DMS53 treated with DMSO at 0.1 percent for 48 hours (cell line): ENCODE measurements around the gene NT5E.
A peak's percentile ranks its signal among the peaks of the same experiment; 100 is the strongest.
"Not testable (repeated sequence)": the region's sequence is repeated elsewhere in the genome, so short reads cannot be mapped to it uniquely, and the experiment has no call there.

Experiments used
- DNase-seq: peaks from one replicate; lab custom pipeline; 2025; ENCODE audit not compliant: unreplicated experiment; lab: John Stamatoyannopoulos, UW

Gene NT5E

DNA sequence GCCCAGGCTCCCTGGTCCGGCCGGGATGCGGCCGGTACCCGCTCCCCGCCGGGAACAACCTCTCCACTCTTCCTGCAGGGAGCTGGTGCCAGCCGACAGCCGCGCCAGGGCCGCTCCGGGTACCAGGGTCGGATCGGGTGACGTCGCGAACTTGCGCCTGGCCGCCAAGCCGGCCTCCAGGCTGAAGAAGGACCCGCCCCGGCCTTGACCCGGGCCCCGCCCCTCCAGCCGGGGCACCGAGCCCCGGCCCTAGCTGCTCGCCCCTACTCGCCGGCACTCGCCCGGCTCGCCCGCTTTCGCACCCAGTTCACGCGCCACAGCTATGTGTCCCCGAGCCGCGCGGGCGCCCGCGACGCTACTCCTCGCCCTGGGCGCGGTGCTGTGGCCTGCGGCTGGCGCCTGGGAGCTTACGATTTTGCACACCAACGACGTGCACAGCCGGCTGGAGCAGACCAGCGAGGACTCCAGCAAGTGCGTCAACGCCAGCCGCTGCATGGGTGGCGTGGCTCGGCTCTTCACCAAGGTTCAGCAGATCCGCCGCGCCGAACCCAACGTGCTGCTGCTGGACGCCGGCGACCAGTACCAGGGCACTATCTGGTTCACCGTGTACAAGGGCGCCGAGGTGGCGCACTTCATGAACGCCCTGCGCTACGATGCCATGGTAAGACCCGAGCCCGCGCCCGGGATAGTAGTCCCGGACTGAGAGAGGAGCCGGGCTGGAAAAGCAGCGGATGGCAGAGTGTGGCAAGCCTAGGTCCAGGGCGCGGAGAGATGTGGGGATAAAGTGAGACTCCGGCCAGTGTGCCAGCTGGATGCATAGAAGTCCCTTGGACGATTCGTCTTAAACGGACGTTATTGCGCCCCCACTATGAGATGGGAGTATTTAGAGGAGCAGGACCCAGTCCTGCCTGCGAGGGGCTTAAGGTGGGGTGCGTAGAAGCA lies at the start of gene NT5E:
Gene NT5E, plus strand, starts transcription at position 266 of the 942 bp plus-strand sequence. Its CDS starts 57 bp downstream, at position 323.
- peak; percentile 64 for DNase-seq

DNA sequence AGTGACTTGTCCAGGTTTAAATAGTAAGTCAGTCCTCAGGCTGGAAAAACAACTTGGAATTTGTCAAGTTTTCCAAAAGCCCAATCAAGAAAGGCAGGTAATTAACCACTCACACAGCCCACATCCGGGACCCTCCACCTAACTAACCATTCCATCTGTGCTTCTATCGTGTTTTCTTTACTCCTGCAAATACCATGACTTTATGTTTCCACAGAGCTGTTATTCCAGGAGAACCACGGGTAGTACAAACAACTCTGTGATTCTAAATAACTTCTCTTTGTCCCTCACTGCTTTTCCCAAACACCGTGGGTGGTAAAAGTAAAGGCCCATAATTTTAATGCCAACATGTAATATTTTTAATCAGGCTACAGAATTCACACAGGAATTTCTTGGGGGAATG lies 49.6 kb upstream of the NT5E start:
- DNase-seq = no peak

DNA sequence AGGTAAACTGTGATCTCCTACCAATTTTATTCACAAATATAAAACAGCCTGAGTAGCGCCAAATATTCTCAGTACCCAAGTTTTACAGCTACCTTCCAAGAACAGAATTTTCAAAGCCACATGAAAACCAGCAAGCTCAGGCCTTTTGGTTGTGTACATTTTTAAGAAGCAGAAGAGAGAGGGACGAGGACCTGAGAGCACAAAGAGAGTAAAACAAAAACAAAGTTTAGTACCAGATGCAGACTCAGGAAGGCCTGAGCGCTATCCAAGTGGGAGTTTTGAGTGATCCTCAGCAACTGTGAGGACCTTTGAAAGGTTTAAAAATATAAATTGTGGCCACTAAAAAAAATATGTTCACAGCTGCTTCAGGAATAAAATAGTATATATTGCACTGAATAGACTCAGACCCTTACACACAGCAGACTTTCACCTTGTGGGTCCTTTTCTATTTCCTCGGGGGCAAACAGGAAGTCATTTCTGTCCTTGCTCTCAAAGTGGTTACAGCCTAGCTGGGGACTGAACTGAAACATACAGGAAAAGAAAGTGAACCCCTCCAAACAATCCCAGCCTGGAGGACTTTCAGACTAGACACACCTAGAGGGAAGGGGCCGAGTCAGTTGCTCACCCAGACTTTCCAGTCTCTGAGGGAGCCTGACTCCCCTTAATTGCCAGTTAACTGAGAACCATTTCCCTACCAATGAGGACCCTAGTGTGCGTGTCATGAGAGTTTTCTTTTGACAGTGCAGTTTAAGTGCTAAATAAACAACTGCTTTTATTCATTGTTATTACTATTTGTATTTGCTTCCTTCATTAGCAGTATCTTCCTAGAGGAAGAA lies 48.5 kb upstream of the NT5E start:
- no peak for DNase-seq

DNA sequence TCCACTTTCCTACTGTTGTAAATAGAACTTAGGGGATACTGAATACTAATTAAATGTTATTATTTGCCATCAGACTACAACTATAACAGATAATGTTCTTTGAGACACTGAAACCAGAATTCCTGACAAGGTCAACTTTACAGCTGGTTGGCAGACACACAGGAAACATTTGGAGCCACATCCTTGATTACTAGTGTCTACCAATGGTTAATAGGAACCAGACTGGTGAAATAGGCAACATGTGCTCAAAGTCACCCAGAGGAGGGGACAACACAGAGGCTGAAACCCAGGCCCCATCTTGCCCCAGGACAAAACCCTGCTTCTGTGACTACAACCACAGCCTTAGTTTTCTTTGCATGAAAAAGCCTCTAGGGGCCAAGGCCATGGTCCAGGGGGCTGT lies 47.8 kb upstream of the NT5E start:
- DNase-seq = no peak

DNA sequence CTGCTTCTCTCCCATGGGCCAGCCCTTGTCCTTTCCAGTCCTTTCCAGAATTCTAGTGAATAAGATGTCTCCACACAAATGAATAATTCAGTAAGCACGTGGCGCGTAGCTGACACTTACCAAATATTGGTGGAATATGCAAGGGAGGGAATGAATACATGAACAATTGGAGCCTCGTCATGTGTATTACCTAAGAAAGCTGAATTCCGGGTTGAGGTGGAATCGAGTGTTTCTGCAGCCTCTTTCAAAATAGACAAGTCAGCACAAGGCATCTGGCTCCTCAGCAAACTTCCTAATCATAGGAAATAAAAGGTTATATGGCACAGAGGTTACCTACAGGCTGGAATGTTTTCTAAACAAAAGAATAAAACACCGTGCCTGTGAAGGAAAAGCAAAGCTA lies 47.0 kb upstream of the NT5E start:
- DNase-seq = no peak

DNA sequence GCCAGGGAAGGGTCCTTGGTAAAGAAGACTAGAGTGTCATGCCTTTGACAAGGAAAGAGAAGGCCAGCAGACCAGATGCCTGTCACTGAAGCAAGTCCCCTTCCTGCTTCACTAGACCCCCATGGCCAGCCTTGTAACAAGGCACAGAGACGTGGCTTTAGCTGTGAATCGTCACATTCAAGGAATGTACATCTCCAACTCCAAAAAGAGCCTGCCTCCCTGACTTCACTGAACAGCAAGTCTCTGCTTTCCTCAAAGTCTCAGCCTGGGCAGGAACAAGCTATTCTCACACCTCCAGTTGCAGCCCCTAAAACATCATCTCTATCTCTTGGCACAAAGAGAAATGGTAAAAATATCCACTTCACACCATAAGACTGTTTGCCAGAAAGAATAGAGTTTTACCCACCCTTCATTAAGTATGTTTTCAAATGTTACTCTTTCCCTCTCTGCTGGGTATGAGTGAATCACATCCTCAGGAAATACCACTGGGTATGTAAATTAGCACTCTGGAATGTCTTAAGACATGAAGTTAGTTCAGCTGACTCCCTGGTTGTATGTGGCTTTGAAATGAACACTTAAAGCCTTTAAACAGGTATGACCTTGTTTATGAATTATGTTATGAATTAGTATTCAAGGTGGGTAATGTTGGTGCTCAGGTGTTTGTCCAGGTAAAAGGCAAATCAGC lies 46.4 kb upstream of the NT5E start:
- DNase-seq = no peak

DNA sequence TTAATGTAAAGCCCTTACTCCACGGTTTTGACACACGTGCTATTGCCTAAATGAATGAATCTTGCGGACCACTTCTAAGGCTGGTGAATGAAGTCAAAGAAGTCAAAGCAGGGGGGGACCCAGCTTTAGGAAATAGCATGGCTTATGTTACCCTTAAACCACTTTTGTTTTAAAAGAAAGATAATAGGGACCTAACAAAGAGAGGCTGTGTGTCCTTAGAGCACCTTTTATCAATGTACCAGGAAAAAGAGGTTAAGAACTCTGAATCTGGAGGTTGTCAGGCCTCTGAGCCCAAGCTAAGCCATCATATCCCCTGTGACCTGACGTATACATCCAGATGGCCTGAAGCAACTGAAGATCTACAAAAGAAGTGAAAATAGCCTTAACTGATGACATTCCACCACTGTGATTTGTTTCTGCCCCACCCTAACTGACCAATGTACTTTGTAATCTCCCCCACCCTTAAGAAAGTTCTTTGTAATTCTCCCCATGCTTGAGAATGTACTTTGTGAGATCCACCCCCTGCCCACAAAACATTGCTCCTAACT lies 45.8 kb upstream of the NT5E start:
- not testable (repeated sequence) for DNase-seq

DNA sequence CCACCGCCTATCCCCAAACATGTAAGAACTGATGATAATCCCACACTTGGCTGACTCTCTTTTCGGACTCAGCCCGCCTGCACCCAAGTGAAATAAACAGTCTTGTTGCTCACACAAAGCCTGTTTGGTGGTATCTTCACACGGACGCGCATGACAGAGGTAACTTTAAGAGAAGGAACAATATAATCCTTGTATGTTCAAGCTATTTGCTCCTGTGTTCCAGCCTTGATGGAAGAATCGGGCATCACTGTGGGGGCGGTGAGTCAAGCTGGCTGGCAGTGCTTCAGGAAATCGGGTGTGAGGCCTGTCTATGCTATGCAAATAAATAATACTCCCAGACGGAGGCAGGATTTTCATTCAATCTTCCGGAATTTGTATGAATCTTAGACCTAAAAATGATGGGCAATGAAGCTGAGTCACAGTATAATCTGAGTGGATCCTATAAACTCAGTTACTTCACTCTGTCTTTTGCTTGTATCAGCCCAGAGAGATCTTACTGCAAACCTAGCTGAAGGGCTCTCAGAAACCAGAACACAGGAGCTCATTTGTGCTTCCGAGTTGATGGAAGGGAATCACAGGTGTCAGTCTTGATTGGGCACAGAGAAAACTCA lies 45.2 kb upstream of the NT5E start:
- peak; percentile 53 for DNase-seq

DNA sequence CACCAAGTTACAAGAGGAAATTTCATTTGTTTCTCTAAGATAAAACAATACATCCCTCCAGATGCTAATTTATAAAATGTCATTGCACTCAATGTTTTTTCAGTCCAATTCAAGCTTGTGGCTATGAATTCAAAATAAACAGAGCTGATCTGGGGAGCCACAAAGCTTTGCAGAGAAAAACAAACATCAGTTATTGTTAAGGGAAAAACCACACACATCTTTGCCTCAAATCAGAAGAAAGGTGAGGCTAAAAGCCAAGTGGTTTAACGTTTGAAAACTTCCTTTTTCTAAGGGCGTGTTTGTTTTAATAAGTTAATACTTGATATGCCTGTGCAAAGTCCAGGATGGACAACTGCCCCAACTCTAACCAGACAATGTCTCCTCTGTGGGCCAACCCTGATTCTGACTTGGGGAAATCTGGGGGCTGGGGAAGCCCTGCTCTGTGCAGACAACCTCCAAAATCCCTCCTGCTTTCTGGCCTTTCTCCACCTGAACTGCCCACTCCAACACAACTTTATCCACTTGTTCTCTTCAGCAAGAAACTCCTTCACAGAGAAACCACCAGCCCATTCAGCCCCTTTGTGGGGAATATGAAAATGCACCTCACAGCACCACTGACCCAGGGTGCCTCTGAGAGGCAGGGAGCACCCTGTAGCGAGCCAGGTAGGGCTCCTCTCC lies 44.6 kb upstream of the NT5E start:
- DNase-seq = peak; percentile 63

DNA sequence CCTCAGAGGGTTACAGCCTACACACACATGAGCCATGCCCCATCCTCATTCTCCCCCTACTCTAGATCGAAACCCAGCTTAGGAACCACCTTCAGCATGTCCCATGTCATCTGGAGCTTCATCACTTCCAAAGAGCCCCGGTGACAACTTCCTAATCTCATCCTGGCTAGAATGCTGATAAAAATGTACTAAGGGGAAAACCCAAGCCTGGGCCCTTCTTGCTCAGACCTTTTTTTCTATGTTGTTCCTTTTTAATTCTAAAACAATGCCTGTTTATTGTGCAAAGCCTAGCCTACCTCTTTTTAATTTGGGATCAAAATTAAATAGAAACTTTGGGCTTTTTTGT lies 44.1 kb upstream of the NT5E start:
- no peak for DNase-seq

DNA sequence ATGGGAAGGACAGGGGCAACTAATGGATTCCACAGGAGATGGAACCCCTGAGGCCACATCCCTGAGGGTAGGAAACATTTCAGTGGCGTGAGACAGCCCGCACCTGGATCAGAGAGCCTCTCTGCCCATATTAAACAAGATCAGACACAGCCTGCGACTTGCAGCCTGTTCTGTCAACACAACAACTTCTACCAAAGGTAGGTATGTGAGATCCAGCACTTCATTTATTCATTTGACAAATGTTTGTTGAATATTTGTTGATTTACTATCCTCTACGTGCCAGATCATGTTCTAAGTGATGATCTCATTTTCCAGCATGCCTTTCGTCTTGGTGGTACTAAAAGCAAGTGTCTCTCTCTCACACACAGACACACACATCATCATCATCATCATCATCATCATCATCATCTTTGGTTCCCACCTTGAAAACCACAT lies 43.2 kb upstream of the NT5E start:
- DNase-seq = no peak

DNA sequence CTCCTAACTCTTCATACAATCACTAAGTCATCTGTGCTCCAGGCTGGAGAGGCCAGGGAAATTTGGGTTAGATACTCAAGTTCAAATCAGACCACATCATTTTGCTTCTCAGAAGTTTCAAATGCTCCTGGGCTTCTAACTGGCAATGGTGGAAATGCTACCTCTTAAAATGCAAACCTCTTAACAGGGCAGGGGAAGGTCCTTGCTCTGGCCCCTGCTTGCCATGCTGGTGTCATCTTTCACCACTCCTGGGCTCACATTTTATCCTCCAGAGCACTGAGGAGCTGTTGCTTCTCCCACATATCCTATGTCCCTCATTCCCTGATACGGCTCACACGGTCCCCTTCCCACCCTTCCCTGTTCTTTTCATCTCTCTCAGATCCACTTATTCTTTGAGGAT lies 41.8 kb upstream of the NT5E start:
- DNase-seq = no peak

DNA sequence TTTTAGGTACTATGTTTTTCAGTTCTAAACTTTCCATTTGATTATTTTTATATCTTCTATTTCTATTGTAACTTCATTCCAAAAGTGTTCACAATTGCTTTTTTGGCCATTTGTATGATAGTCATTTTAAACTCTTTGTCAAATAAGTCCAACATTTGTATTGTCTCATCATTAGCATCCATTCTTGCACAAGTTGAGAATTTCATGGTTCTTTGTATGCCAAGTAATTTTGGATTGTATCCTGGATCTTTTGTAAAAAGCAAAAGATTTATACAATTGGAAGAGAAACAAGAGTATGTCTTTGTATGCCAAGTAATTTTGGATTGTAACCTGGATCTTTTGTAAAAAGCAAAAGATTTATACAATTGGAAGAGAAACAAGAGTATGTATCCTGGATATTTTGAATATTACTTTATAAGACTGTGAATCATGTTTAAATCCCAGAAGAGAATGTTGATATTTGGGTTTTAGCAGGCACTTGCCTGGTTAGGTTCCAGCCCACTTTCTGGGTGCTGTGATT lies 36.9 kb upstream of the NT5E start:
- DNase-seq = no peak

DNA sequence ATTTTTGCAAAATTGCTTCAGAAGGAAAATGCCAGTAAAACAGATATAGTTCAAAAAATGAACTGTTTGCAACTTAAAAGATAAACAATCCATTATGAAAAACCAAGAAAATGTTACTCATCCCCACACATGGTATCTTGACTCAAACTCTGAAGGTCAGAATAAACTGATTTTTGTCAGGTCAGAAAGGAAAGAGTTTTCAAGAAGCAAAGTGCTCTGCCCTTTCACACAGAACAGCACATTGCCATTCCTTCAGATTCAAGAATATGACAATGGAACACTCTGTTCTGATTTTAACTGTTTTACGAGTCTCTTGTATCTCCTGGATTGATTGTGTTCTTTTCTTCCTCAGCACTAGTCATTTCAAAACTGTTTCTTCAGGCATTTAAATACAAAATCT lies 33.8 kb upstream of the NT5E start:
- no peak for DNase-seq

DNA sequence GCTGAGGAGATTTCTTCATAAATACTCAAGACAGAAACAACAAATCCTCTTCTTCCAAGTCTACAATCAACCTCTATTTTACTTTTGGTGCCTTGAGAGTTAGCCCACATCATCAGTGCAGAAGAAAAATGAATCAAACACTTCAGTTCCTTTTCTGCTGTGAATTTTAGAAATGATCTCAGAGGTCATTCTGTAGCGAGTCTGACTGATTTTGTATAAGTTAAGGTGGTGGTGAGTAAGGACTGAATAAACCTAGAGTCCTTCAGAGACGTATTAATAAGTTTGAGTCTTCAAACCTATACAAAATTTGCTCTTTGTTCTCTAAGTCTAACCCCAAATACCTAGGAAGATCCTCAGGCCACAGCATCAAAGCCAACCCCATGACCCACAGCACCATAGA lies 33.1 kb upstream of the NT5E start:
- DNase-seq = no peak

DNA sequence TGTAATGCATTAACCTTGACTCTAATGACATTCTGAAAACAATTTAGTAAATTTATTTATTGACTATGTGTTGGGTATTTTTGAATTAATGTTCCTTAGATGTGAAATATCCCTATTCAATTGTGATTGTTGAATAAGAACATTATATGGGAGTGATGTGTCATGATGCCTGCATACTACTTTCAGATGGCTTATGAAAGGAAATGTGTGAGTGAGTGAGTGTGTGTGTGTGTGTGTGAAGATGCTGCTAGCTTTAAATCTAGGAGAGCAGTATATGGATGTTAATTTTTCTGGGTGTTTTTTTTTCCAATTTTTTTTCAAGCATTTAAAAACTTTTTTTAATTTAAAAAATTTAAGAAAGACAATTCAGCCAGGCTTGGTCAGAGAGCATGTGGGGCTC lies 32.5 kb upstream of the NT5E start:
- DNase-seq = no peak

DNA sequence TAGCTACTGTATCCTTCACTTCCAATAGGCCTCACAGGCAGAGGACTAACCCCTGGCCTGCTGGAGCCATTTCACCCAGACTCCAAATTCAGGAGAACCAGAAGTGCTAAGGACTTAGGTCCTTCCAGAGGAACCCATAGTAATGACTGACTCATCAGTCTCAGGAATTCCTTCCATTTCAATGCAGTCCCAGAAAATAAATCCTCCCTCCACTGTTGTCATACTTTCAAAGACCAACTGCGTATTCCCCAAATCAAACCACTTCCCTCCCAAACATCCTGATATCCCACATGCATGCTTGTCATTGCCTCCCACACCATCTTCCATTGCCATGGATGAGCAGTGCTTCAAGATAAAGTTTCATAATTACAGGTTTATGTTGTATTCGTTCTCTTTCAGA lies 31.8 kb upstream of the NT5E start:
- DNase-seq = no peak

DNA sequence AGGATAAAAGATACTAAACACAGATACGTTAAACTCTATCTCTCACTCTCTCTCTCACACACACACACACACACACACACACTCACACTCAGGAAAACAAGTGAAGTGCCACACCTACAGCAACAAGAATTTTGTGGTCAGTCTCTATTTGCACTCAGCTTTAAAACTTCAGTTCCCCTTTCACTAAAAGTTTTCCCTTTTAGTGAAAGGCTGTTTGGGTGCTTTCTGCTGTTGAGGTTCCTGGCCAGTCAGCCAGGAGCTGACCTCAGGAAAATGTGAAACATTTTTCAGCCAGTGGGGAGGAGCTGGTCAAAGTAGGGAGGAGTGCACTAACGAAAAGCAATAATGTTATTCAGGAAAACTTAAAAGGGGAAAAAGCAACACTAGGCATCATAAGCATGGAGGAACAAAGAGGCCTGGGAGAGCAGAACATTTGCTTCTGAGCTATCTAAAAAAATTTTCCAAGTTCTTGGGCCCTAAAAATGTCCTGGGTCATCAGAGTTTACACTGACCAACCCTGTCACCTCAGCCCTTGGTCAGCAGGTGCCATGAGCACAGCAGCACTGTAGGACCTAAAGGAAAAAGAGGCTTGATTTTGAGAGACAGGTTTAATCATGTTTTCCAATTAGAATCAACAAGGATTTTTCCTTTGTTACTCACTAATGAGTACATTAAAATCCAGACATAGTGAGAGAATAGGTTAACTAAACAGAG lies 30.7 kb upstream of the NT5E start:
- no peak for DNase-seq

DNA sequence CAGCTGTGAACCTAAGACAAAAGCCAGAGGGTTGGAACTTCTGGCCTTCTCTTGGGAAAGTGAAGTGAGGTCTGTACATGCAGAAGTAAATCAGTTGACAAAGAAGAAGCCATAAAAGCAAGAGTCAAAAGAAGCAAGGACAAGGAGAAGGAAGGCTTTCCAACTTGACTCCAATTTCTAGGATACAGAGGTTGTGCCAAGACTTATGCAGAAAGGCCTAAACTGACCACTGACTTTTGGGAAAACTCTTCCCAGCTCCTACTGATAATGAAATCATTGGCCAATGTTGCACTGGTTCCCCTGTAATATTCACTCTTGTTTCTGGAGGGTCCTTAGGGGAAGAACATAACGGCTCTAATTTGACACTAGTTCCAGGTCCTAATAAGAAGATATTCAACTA lies 29.3 kb upstream of the NT5E start:
- DNase-seq = no peak
